Measurements from ENCODE around the gene COL6A1. TPM values are rescaled to one million over a fixed set of nuclear protein-coding genes. Genes with fewer than 3 reads are reported as not detected.

COL6A1 gene
- polyA plus RNA-seq, 3 donors, result 208 to 322 (median 308) TPM

- DNase-seq (ENCODE audit: extremely low read depth in 1 of 11, low read depth in 9 of 11, low spot score in 4 of 11), result no peak
Observed at GRCh38 chr21:46009951-46010705, 28.6 kb downstream of the COL6A1 start.

- no peak for DNase-seq (ENCODE audit: extremely low read depth in 1 of 11, low read depth in 9 of 11, low spot score in 4 of 11)
Observed at GRCh38 chr21:46011267-46011967, 29.8 kb downstream of the COL6A1 start.

DNA sequence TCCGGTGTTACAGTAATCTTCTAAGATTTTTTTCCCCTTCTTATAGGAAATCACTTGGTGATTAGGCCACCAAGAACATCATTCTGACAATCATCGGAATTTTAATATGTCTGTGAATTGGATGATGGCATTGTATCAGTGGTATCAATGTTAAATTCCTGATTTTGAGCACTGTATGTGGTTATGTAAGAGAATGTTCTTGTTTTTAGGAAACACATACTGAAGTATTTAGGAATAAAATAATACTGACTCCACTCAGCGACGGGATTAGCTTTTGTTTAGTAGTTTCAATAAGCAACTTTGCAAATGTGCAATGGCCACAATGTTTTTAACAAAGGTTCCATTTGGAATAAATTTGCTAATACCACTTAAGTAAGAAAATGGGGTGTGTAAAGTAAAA is 30.6 kb downstream of the COL6A1 start:
- DNase-seq (ENCODE audit: extremely low read depth in 1 of 11, low read depth in 9 of 11, low spot score in 4 of 11), result no peak

- no peak for DNase-seq (ENCODE audit: extremely low read depth in 1 of 11, low read depth in 9 of 11, low spot score in 4 of 11)
Observed at GRCh38 chr21:46014828-46015227, 33.3 kb downstream of the COL6A1 start.

DNA sequence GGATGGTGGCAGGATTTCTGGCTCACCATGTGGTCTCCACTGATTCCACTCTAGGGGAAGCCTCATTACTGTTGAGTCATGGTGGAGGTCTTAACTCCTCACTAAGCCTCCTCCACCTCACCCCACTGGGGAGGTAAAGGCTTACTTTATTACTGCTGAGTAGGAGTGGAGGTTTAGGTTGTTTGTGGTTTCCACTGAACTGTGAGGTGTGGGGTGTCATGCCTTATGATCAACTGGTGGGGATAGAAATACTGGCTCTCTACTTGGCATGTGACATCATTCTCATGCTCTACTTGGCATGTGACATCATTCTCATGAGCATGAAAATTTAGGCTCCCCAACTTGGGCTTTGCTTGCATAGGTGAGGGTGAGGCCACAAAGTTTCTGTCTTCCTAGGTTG is 35.6 kb downstream of the COL6A1 start:
- no peak for DNase-seq (ENCODE audit: extremely low read depth in 1 of 11, low read depth in 9 of 11, low spot score in 4 of 11)

DNA sequence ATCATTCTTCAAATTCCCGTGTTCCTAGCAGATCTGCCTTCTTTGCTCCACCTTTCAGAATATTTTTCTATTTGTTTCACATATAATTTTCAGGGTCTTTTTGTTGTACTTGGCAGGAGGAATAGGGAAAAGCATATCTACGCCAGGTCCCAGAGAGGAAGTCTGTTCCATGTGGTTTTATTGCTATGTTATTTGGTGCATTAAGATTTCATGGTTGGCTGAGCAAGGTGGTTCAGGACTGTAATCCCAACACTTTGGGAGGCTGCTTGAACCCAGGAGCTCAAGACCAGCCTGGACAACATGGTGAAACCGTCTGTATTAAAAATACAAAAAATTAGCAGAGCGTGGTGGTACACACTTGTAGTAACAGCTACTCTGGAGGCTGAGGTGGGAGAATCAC is 36.1 kb downstream of the COL6A1 start:
- DNase-seq (ENCODE audit: extremely low read depth in 1 of 11, low read depth in 9 of 11, low spot score in 4 of 11), result no peak

- no peak for DNase-seq (ENCODE audit: extremely low read depth in 1 of 11, low read depth in 9 of 11, low spot score in 4 of 11)
Observed at GRCh38 chr21:46018615-46019014, 37.0 kb downstream of the COL6A1 start.

- no peak for DNase-seq (ENCODE audit: extremely low read depth in 1 of 11, low read depth in 9 of 11, low spot score in 4 of 11)
Observed at GRCh38 chr21:46020581-46020980, 39.0 kb downstream of the COL6A1 start.

GRCh38 chr21:46021398-46021797 is 39.8 kb downstream of the COL6A1 start:
- DNase-seq (ENCODE audit: extremely low read depth in 1 of 11, low read depth in 9 of 11, low spot score in 4 of 11), result no peak

DNA sequence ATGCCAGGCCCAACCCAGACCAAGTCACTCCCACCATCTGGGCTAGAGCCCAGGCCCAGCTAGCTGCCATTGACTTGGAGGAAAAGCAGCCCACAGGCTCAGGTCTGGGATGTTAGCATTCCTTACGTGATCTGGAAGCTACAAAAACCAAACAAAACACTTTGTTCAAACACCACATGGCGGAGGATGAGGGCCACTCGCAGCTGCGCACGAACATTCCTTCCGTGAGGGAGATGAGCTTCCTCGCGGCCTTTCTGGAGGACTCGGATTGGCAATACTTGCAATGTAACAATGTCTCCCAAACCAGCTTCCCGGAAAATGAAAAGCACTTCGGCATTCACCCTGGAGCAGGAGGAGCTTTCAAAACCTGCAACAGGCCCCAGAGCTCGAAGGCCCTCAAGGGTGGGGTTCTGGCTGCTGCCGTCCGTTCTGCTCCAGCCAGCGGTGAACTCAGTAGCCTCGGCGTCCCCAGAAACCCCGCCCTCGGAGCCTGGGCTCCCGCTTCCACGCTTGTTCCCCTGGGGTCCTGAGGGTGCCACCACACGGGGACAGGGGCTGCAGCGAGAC is 40.5 kb downstream of the COL6A1 start:
- DNase-seq (ENCODE audit: extremely low read depth in 1 of 11, low read depth in 9 of 11, low spot score in 4 of 11), result no peak

GRCh38 chr21:46022551-46023525 is 41.3 kb downstream of the COL6A1 start:
- DNase-seq (ENCODE audit: extremely low read depth in 1 of 11, low read depth in 9 of 11, low spot score in 4 of 11), result no peak

GRCh38 chr21:46023555-46023954 is 42.0 kb downstream of the COL6A1 start:
- DNase-seq (ENCODE audit: extremely low read depth in 1 of 11, low read depth in 9 of 11, low spot score in 4 of 11), result peak in 8 of 11 donors; percentile 38 to 70 (median 58)

DNA sequence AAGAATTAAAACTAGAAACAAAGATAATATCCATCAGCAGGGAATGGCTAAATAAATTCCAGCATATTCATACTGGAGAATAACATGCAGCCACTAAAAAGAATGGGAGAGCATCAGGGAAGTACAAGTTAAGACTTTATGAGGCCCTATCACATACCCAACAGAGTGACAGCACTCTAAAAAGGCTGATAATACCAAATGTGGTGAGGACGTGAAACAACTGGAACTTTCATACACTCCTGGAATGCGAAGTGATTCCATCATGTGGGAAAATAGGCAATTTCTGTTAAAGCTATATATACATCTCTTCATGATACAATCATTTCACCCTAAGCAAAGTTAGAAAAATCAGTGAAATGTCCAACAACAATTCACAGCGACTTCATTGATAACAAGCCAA is 42.6 kb downstream of the COL6A1 start:
- DNase-seq (ENCODE audit: extremely low read depth in 1 of 11, low read depth in 9 of 11, low spot score in 4 of 11), result no peak

DNA sequence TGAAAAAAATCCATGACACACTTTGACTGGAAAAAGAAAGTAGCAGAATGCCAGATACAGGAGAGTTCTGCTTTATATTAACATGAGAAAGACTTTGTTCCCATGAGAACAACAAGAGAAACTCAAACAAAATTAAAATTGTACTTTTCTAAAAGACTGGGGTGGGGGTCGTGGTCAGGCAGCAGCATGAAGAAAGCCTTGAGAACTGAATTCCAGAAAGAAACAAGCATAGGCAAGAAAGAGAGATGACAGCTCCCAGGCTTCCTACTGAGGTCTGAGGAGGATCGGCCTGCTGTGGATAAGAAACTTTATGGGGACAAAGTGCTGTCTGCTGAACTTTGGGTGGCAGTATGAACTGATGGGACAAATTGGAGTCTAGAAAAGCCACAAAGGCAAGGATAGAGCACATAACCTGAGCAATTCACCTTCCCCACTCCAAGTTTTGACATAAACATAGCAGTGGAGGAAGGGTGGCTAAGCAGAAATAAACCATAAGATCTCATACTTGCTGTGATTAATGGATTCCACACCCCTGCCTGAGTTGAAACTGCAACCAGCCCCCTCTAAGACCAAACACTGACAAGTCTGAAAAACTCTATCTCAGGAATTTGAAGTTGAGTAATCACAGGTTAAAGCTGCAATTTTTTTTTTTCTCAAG is 43.7 kb downstream of the COL6A1 start:
- DNase-seq (ENCODE audit: extremely low read depth in 1 of 11, low read depth in 9 of 11, low spot score in 4 of 11), result no peak

DNA sequence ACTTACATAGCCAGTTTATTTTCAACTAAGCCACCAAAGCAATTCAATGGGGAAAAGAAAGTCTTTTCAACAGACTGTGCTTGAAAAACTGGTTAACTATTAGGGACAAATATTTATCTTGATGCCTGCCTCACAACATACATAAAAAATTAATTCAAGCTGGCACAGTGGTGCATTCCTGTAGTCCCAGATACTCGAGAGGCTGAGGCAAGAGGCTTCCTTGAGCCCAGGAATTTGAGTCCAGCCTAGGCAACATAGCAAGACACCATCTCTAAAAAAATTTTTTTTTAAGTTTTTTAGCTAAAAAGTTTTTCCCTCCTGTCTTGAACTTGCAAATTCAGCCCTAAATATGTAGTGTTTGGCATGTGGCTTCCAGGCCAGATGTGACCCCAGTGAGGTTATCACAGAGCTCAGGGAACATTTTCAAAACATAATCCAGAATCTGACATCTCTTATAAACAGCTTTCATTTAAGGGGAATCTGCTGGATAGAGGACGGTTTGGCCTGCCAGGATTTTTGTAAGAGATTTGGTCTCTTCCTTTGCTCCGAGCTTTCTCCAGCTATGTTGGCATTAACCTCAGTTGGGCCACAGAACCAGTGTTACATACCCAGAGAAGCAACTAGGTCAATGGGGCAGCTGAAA is 46.4 kb downstream of the COL6A1 start:
- DNase-seq (ENCODE audit: extremely low read depth in 1 of 11, low read depth in 9 of 11, low spot score in 4 of 11), result no peak

DNA sequence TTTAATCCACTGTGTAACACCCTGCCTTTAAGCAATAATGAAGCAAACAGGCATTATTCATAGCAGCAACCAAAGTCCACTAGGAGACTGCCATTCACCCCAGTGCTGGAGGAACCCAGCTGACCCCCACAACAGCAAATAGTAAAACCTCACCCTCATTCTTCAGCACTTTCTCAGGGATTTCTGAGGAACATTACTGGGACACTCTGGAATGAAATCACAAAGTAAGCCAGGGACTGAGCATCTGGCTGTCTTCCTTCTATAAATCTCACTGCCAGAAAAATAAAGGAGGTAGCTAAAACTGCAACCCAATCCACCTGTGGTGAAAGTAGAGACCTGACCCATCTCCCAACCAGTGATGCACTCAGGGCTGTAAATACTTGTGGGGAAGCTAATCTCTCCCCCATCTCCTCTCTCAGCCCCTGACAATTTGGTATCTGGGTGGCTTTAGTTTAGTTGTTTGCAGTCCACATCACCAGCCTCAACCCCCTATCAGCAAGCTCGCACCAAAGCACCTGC is 47.1 kb downstream of the COL6A1 start:
- peak in 3 of 11 donors; percentile 40 to 60 (median 56) for DNase-seq (ENCODE audit: extremely low read depth in 1 of 11, low read depth in 9 of 11, low spot score in 4 of 11)

- DNase-seq (ENCODE audit: extremely low read depth in 1 of 11, low read depth in 9 of 11, low spot score in 4 of 11), result no peak
Observed at GRCh38 chr21:46029186-46029924, 47.8 kb downstream of the COL6A1 start.
